HepG2 (cell line): ENCODE measurements around the gene TUBB2B. TPM values are rescaled to one million over a fixed set of nuclear protein-coding genes. Genes with fewer than 3 reads are reported as not detected.

Source experiments
- ATAC-seq: fragments of 200-7000 bp; cut with Tn5 transposase; 3 replicates; pipeline ENCODE4 v1.9.1; 2020; ENCODE audit warnings: mild to moderate bottlenecking, moderate library complexity
- BruUV-seq: library from RNA; stranded (reverse); fragments of 400-500 nt; replicated peaks from 2 replicates; lab custom pipeline; 2021; lab: Mats Ljungman, UMichigan
- CTCF ChIA-PET: fragments of 300-600 bp; formaldehyde crosslinking; extraction: SDS; loops from one replicate; lab custom pipeline; 2021; ENCODE audit warnings: low total read pairs, inconsistent platforms, low intra/inter-chr PET ratio; lab: Yijun Ruan, JAX
- POLR2A ChIA-PET: fragments of 350-600 bp; sonication (Branson Sonifier 250); formaldehyde crosslinking; loops from one replicate; lab custom pipeline; 2020; ENCODE audit warnings: antibody characterized with exemption, inconsistent platforms; lab: Yijun Ruan, JAX
- DNase-seq: peaks from one replicate; pipeline ENCODE4 v3.0.0-alpha.2; 2015; ENCODE audit warnings: low spot score
- FAIRE-seq: peaks from 3 replicates; lab custom pipeline; 2011; peaks lifted over from hg19 to GRCh38; lab: Jason Lieb, UNC
- H2AFZ ChIP-seq: one replicate; pipeline ENCODE4 v1.6.1; 2011; ENCODE audit warnings: low read length, inconsistent platforms
- H3K27ac ChIP-seq: fragments of 300-600 bp; 3 replicates; pipeline ENCODE4 v1.8.0; 2011; ENCODE audit warnings: mixed run types, mild to moderate bottlenecking, mixed read lengths, low read length, inconsistent platforms; ENCODE audit not compliant: insufficient read depth; ENCODE audit errors: extremely low read length
- H3K27me3 ChIP-seq, 2 experiments: fragments of 200-600 bp in 1 of 2; 2 replicates in 1 of 2; 3 replicates in 1 of 2; pipeline versions ENCODE4 v1.6.0 to v1.8.0; 2011; ENCODE audit warnings: low read length in 2 of 2, mild to moderate bottlenecking in 2 of 2, moderate library complexity in 2 of 2, inconsistent platforms in 1 of 2; ENCODE audit not compliant: insufficient read depth in 2 of 2, control insufficient read depth in 1 of 2
- H3K36me3 ChIP-seq, 2 experiments: fragments of 200-600 bp in 1 of 2; replicated peaks in 1 of 2; 2 replicates in 1 of 2; 3 replicates in 1 of 2; pipeline versions ENCODE4 v1.5.1 to v1.8.0; 2011; ENCODE audit warnings: low read length in 2 of 2, inconsistent platforms in 1 of 2; ENCODE audit not compliant: insufficient read depth in 2 of 2, control insufficient read depth in 1 of 2
- H3K4me1 ChIP-seq: 2 replicates; pipeline ENCODE4 v1.5.1; 2012; ENCODE audit warnings: low read length, inconsistent platforms; ENCODE audit not compliant: insufficient read depth
- H3K4me2 ChIP-seq: 2 replicates; pipeline ENCODE4 v1.6.0; 2011; ENCODE audit warnings: low read depth, low read length, inconsistent platforms
- H3K4me3 ChIP-seq, 3 experiments: fragments of 200-600 bp in 1 of 3; sonication (generic), shearing (Covaris generic) in 1 of 3; replicated peaks in 1 of 3; 2 replicates each; pipeline ENCODE4 v1.5.1; 2011 to 2016; ENCODE audit warnings: low read length in 3 of 3, inconsistent platforms in 2 of 3, low read depth in 2 of 3, mild to moderate bottlenecking in 2 of 3, control low read depth in 1 of 3, mixed read lengths in 1 of 3; ENCODE audit not compliant: insufficient read depth in 1 of 3
- H3K79me2 ChIP-seq: one replicate; pipeline ENCODE4 v1.6.1; 2011; ENCODE audit warnings: low read length, inconsistent platforms; ENCODE audit not compliant: insufficient read depth
- H3K9ac ChIP-seq: 2 replicates; pipeline ENCODE4 v1.6.0; 2011; ENCODE audit warnings: mild to moderate bottlenecking, low read depth, low read length, inconsistent platforms; ENCODE audit not compliant: insufficient read depth
- H3K9me3 ChIP-seq: 2 replicates; pipeline ENCODE4 v1.5.1; 2012; ENCODE audit warnings: mild to moderate bottlenecking, low read length
- H4K20me1 ChIP-seq: 2 replicates; pipeline ENCODE4 v1.6.0; 2011; ENCODE audit warnings: inconsistent platforms, mild to moderate bottlenecking, low read length, moderate library complexity; ENCODE audit not compliant: insufficient read depth
- CAMTA2 ChIP-seq: sonication (generic); formaldehyde crosslinking; IDR thresholded peaks from 2 replicates; pipeline ENCODE4 v1.4.0; 2020; ENCODE audit warnings: mild to moderate bottlenecking, missing genetic modification reagents, borderline replicate concordance
- CEBPB ChIP-seq: IDR thresholded peaks from 2 replicates; pipeline ENCODE4 v1.6.1; 2011; ENCODE audit warnings: low read depth, low read length, improper control_type of control experiment, borderline replicate concordance
- CEBPG ChIP-seq: IDR thresholded peaks from 2 replicates; pipeline ENCODE4 v1.6.1; 2016
- ELF3 ChIP-seq: IDR thresholded peaks from 2 replicates; pipeline ENCODE4 v1.6.1; 2016; ENCODE audit warnings: missing genetic modification reagents, missing compliant biosample characterization
- HNF4G ChIP-seq, 2 experiments: sonication (generic) in 1 of 2; formaldehyde crosslinking in 1 of 2; IDR thresholded peaks; 2 replicates each; pipeline versions ENCODE4 v1.4.0 to v1.6.1; 2011 to 2020; ENCODE audit warnings: borderline replicate concordance in 2 of 2, low read depth in 2 of 2, mild to moderate bottlenecking in 2 of 2, low read length in 1 of 2, missing genetic modification reagents in 1 of 2, moderate library complexity in 1 of 2
- HNRNPK ChIP-seq: fragments of 200-400 bp; formaldehyde crosslinking; IDR thresholded peaks from 2 replicates; pipeline ENCODE4 v1.6.1; 2018; ENCODE audit warnings: low read length, low read depth, moderate library complexity, mild to moderate bottlenecking; ENCODE audit not compliant: poor library complexity, severe bottlenecking
- MZF1 ChIP-seq: sonication (generic); formaldehyde crosslinking; IDR thresholded peaks from 2 replicates; pipeline ENCODE4 v1.8.1; 2023; ENCODE audit warnings: mild to moderate bottlenecking, missing genetic modification reagents, borderline replicate concordance
- NCOR1 ChIP-seq: fragments of 200-600 bp; sonication (generic); IDR thresholded peaks from 2 replicates; pipeline ENCODE4 v1.7.0; 2017; ENCODE audit warnings: antibody characterized with exemption, low read length, borderline replicate concordance
- SMAD9 ChIP-seq: sonication (generic); formaldehyde crosslinking; IDR thresholded peaks from 2 replicates; pipeline ENCODE4 v1.5.1; 2020; ENCODE audit warnings: mild to moderate bottlenecking, missing genetic modification reagents
- ZFP91 ChIP-seq: sonication (generic); formaldehyde crosslinking; IDR thresholded peaks from 2 replicates; pipeline ENCODE4 v1.9.0; 2022; ENCODE audit warnings: missing genetic modification reagents, mild to moderate bottlenecking, borderline replicate concordance
- ZHX1 ChIP-seq: sonication (generic); formaldehyde crosslinking; IDR thresholded peaks from 2 replicates; pipeline ENCODE4 v1.8.1; 2022; ENCODE audit warnings: low read depth, mild to moderate bottlenecking, missing genetic modification reagents
- ZMYM4 ChIP-seq: sonication (generic); formaldehyde crosslinking; IDR thresholded peaks from 2 replicates; pipeline ENCODE4 v1.8.1; 2023; ENCODE audit warnings: mild to moderate bottlenecking, missing genetic modification reagents
- ZNF292 ChIP-seq: sonication (generic); formaldehyde crosslinking; IDR thresholded peaks from 2 replicates; pipeline ENCODE4 v1.8.1; 2022; ENCODE audit warnings: mild to moderate bottlenecking, low read depth, missing genetic modification reagents, borderline replicate concordance
- ZNF501 ChIP-seq: sonication (generic); formaldehyde crosslinking; IDR thresholded peaks from 2 replicates; pipeline ENCODE4 v1.5.1; 2020; ENCODE audit warnings: mild to moderate bottlenecking, moderate library complexity, missing genetic modification reagents
- ZNF652 ChIP-seq: IDR thresholded peaks from 2 replicates; pipeline ENCODE4 v1.6.1; 2016; ENCODE audit warnings: low read depth, borderline replicate concordance
- ZNF83 ChIP-seq: sonication (generic); formaldehyde crosslinking; IDR thresholded peaks from 2 replicates; pipeline ENCODE4 v1.4.0; 2020; ENCODE audit warnings: missing genetic modification reagents, mild to moderate bottlenecking, borderline replicate concordance
- WGBS: methylation state at CpG from one replicate; pipeline ENCODE4 v1.1.6; 2017; ENCODE audit warnings: low lambda C conversion rate; 5-methylcytosine and 5-hydroxymethylcytosine counted together
- in situ Hi-C: cut with HindIII; loops from 2 replicates; pipeline ENCODE4 v1.10.0; 2017; ENCODE audit warnings: low pct_unique_long_range_greater_than_20kb; ENCODE audit not compliant: extremely low pct_ligation_motif_present
- intact Hi-C: fragments of 100-400 bp; cut with micrococcal nuclease; formaldehyde crosslinking; loops from one replicate; pipeline ENCODE4 v1.10.0; 2022; ENCODE audit not compliant: unreplicated experiment
- polyA plus RNA-seq, 8 experiments: library from polyadenylated mRNA; depleted of rRNA in 3 of 8; stranded (reverse) in 7 of 8; unstranded in 1 of 8; fragments of >200 nt; fragmentation: Illumina TruSeq in 4 of 8; extraction: Trizol in 4 of 8; gene quantifications; 2 replicates each; pipeline versions ENCODE4 v1.2.1 to v1.2.3, GENCODE V29; 2011 to 2016; ENCODE audit warnings: low read depth in 4 of 8, missing spikeins in 1 of 8, mixed read lengths in 1 of 8; ENCODE audit not compliant: insufficient read depth in 1 of 8
- total RNA-seq, 5 experiments: library from RNA; depleted of rRNA; stranded (reverse); fragments of >200 nt; fragmentation: Illumina TruSeq; extraction: Trizol; gene quantifications; 2 replicates each; pipeline ENCODE4 v1.2.3, GENCODE V29; 2016; ENCODE audit warnings: low read depth in 1 of 5
- TF ChIP-seq, protein P1 (sequence below): sonication (generic); formaldehyde crosslinking; IDR thresholded peaks from 2 replicates; pipeline ENCODE4 v1.4.0; 2020; ENCODE audit warnings: missing genetic modification reagents, borderline replicate concordance

TUBB2B gene
- total and polyA plus RNA-seq, 2 of the 13 experiments (the other 11 are each of a cell fraction or from before 2014, with no cell fraction given) = 10.3 to 23.6 TPM

GRCh38 chr6:3245216-3245615, 17.8 kb upstream of the TUBB2B start:
- peaks cover 9 to 45% of the 10 kb centered on the region in 2 experiments; a peak in 3 of 5 replicates for H3K27me3 ChIP-seq
- WGBS = 17% methylated on average over 5 of the region's 5 CpGs
- TF ChIP-seq, protein P1, sequence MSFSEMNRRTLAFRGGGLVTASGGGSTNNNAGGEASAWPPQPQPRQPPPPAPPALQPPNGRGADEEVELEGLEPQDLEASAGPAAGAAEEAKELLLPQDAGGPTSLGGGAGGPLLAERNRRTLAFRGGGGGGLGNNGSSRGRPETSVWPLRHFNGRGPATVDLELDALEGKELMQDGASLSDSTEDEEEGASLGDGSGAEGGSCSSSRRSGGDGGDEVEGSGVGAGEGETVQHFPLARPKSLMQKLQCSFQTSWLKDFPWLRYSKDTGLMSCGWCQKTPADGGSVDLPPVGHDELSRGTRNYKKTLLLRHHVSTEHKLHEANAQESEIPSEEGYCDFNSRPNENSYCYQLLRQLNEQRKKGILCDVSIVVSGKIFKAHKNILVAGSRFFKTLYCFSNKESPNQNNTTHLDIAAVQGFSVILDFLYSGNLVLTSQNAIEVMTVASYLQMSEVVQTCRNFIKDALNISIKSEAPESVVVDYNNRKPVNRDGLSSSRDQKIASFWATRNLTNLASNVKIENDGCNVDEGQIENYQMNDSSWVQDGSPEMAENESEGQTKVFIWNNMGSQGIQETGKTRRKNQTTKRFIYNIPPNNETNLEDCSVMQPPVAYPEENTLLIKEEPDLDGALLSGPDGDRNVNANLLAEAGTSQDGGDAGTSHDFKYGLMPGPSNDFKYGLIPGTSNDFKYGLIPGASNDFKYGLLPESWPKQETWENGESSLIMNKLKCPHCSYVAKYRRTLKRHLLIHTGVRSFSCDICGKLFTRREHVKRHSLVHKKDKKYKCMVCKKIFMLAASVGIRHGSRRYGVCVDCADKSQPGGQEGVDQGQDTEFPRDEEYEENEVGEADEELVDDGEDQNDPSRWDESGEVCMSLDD (CRISPR knock-in tag) = no peak
- TF ChIP-seq ZHX1 = no peak
- TF ChIP-seq ZFP91 (CRISPR knock-in tag) = no peak
- TF ChIP-seq NCOR1 = no peak
- no peak for TF ChIP-seq ZNF652 (CRISPR knock-in tag)
- TF ChIP-seq ELF3 = peak; percentile 48; the same call in 1 of the 2 replicates
- TF ChIP-seq ZMYM4 = 0 out of 2 replicates have a peak, but pooled peaks have one; percentile 16
- peak; percentile 90 for TF ChIP-seq CEBPB
- no peak for TF ChIP-seq HNRNPK
- no peak for TF ChIP-seq CAMTA2 (CRISPR knock-in tag)
- TF ChIP-seq SMAD9 (CRISPR knock-in tag) = no peak
- peak; percentile 25; the same call in 1 of the 2 replicates for TF ChIP-seq ZNF292
- TF ChIP-seq MZF1 = no peak
- peak; percentile 54; the same call in 1 of the 2 replicates for TF ChIP-seq CEBPG (CRISPR knock-in tag)
- TF ChIP-seq ZNF501 (CRISPR knock-in tag) = no peak
- TF ChIP-seq HNF4G (IDR thresholded peaks at IDR 0.05; ENCODE audit: borderline replicate concordance, low read depth, low read length) = 0 out of 2 replicates have a peak, but pooled peaks have one; percentile 7
- no peak for TF ChIP-seq HNF4G (CRISPR knock-in tag; IDR thresholded peaks at IDR 0.05; ENCODE audit: borderline replicate concordance, low read depth)
- no peak for TF ChIP-seq ZNF83 (CRISPR knock-in tag)

More at GRCh38 chr6:3245216-3245615, 17.8 kb upstream of the TUBB2B start:
- intact Hi-C loops = loop anchor here (5.0 kb wide), 2 partner anchors 38 to 248 kb away; partner anchors contain the start of gene NQO2
- Histone ChIP-seq H4K20me1 (no peaks in the 10 kb centered on the region), H3K27ac (no peak overlapping the region), H2AFZ (no peak overlapping the region), H3K36me3 (no peaks in the 10 kb centered on the region), H3K79me2 (no peaks in the 10 kb centered on the region), H3K4me2 (peak overlapping the region; percentile 39; the same call in 1 of the 2 replicates), H3K9me3 (no peaks in the 10 kb centered on the region), H3K9ac (no peak overlapping the region), H3K4me3 (no peak overlapping the region), H3K4me1 (peaks cover 42% of the 10 kb centered on the region)
- FAIRE-seq (no peak), DNase-seq (no peak), ATAC-seq (peak; percentile 36)
- in situ Hi-C loops = loop anchor here (5.0 kb wide), 1 partner anchor 108 kb away; no protein-coding TSS in a partner anchor
- ChIA-PET POLR2A (interaction anchor here (0.5 to 1.2 kb wide), 3 partner anchors 14 to 126 kb away, joined by 3 to 4 read pairs (median 4); no protein-coding TSS in a partner anchor), CTCF (no interaction called here)
- BruUV-seq = no TSS peak
